Stimulated activated CD4-positive, alpha-beta T cell treated with anti-CD3 and anti-CD28 coated beads, Interleukin-1b, Interleukin-23, amount 100 ng/mL, for 48 hours (primary cell): ENCODE results near the gene EIF3A.
"Not testable (repeated sequence)": the region's sequence is repeated elsewhere in the genome, so short reads cannot be mapped to it uniquely, and the experiment has no call there.

Experiments
- DNase-seq: peaks from one replicate; pipeline ENCODE4 v3.0.0-alpha.2; 2020

The EIF3A gene, protein sequence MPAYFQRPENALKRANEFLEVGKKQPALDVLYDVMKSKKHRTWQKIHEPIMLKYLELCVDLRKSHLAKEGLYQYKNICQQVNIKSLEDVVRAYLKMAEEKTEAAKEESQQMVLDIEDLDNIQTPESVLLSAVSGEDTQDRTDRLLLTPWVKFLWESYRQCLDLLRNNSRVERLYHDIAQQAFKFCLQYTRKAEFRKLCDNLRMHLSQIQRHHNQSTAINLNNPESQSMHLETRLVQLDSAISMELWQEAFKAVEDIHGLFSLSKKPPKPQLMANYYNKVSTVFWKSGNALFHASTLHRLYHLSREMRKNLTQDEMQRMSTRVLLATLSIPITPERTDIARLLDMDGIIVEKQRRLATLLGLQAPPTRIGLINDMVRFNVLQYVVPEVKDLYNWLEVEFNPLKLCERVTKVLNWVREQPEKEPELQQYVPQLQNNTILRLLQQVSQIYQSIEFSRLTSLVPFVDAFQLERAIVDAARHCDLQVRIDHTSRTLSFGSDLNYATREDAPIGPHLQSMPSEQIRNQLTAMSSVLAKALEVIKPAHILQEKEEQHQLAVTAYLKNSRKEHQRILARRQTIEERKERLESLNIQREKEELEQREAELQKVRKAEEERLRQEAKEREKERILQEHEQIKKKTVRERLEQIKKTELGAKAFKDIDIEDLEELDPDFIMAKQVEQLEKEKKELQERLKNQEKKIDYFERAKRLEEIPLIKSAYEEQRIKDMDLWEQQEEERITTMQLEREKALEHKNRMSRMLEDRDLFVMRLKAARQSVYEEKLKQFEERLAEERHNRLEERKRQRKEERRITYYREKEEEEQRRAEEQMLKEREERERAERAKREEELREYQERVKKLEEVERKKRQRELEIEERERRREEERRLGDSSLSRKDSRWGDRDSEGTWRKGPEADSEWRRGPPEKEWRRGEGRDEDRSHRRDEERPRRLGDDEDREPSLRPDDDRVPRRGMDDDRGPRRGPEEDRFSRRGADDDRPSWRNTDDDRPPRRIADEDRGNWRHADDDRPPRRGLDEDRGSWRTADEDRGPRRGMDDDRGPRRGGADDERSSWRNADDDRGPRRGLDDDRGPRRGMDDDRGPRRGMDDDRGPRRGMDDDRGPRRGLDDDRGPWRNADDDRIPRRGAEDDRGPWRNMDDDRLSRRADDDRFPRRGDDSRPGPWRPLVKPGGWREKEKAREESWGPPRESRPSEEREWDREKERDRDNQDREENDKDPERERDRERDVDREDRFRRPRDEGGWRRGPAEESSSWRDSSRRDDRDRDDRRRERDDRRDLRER (N-terminal part only)

GRCh38 chr10:119080521-119081259 lies at the start of gene EIF3A:
TSS of gene EIF3A (minus strand) at chr10:119080817. CDS start at chr10:119080676, 141 bp downstream.
- peak; percentile 90 for DNase-seq

GRCh38 chr10:119129721-119130120 lies 49.1 kb upstream of the EIF3A start:
- DNase-seq, result no peak

DNA sequence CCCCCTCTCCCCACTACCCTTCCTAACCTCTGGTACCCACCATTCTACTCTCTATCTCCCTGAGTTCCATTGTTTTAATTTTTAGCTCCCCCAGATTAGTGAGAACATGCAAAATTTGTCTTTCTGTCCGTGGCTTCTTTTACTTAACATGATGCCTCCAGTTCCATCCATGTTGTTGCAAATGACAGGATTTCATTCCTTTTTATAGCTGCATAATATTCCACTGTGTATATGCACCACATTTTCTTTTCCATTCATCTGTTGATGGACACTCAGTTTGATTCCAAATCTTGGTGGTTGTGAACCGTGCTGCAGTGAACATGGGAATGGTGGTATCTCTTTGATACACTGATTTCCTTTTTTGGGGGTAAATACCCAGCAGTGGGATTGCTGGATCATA lies 45.3 kb upstream of the EIF3A start:
- no peak for DNase-seq

DNA sequence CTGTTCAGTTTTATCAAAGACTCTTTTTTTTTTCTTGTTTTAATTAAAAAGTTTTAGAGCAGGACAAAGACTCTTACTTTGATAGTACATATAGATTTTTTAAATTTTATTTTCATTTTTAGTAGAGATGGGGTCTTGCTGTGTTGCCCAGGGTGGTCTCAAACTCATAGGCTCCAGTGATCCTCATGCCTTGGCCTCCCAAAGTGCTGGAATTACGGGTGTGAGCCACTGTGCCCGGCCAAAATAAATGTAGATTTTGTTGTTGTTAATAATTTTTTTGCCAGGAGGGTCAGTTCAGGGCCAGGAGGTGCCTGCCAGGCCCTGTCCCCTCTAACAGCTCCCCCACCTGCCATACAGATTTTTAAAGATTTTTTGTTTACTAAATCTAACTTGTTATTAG lies 40.3 kb upstream of the EIF3A start:
- DNase-seq, result no peak

DNA sequence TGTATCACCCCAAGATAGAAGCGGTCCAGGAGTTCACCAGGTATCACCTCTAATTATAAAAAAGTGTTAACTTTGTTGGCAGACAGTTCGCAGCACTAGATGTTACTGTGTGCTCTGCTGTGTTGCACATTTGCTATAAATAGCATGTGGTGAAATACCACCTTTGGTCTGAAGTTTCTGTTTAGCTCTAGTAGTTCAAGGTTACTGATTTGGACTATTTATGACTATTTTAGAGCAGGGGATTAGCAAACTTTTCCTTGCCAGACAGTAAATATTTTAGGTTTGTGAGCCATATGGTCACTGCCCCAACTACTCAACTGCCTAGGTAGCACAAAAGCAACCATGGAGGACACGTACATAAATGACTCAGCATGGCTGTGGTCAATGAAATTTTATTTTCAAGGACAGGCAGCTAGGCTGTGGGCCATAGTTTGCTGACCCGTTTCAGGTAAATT lies 39.8 kb upstream of the EIF3A start:
- DNase-seq, result no peak

DNA sequence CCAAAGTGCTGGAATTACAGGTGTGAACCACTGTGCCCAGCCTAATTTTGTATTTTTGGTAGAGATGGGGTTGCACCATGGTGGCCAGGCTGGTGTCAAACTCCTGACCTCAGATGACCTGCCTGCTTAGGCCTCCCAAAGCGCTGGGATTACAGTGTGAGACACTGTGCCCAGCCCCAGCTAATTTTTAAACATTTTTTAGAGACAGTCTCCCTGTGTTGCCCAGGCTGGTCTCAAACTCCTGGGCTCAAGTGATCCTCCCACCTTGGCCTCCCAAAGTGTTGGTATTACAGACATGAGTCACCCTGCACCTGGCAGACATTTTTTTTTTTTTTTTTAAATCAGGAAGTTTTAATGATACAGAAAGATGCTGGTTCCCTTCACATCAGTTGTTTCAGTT lies 38.8 kb upstream of the EIF3A start:
- no peak for DNase-seq

DNA sequence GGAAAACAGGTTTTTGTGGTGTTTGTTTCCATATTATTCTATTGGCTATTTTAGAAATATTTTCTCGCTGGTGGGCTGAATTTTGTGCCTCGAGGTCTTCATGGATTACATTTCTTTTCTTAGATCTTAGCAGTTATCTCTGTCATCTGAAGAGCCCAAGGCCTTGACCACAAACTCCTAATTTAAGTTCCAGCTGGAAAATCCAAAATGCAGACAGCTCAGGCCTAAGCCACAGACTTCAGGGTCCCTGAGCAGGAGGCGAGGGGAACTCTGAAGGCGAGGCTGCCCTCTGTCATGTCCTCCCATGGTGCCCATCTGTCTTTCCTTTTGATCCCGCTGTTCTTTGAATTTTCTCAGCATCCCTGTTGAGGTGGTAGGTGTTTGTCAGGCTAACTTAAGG lies 37.6 kb upstream of the EIF3A start:
- DNase-seq, result no peak

DNA sequence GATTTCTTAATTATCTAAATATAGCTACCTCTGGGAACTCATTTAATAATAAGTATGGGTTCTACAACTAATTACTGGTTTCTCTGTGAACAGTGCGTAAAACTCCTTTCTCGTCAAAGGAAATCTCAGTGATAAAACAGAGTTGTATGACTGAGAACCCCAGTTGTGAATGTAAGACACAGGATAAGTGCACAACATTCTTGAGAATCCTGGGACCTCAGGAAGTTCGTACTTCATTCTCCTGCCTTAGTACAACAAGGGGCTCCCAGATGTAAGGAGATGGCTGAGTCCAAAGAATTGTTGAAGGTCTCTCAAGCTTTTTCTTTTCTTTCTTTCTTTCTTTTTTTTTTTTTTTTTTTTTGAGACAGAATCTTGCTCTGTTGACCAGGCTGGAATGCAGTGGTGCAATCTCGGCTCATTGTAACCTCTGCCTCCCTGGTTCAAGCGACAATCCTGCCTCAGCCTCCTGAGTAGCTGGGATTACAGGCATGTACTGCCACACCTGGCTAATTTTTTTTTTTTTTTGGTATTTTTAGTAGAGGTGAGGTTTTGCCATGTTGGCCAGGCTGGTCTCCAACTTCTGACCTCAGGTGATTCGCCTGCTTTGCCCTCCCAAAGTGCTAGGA lies 35.8 kb upstream of the EIF3A start:
- DNase-seq, result no peak

DNA sequence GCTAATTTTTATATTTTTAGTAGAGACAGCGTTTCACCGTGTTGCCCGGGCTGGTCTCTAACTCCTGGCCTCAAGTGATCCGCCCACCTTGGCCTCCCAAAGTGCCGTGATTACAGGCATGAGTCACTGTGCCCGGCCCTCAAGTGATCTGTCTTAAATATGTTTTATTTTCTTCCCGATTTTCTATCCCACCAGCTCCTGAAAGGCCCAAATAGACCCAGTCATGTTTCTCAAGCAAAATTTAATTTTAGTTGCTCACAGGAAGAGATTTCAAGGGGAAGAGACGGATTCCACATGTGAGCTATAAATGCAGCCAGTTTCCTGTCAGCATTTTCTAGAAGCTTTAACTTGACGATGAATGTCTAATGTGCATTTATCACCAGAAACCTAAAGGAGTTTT lies 35.3 kb upstream of the EIF3A start:
- DNase-seq, result no peak

DNA sequence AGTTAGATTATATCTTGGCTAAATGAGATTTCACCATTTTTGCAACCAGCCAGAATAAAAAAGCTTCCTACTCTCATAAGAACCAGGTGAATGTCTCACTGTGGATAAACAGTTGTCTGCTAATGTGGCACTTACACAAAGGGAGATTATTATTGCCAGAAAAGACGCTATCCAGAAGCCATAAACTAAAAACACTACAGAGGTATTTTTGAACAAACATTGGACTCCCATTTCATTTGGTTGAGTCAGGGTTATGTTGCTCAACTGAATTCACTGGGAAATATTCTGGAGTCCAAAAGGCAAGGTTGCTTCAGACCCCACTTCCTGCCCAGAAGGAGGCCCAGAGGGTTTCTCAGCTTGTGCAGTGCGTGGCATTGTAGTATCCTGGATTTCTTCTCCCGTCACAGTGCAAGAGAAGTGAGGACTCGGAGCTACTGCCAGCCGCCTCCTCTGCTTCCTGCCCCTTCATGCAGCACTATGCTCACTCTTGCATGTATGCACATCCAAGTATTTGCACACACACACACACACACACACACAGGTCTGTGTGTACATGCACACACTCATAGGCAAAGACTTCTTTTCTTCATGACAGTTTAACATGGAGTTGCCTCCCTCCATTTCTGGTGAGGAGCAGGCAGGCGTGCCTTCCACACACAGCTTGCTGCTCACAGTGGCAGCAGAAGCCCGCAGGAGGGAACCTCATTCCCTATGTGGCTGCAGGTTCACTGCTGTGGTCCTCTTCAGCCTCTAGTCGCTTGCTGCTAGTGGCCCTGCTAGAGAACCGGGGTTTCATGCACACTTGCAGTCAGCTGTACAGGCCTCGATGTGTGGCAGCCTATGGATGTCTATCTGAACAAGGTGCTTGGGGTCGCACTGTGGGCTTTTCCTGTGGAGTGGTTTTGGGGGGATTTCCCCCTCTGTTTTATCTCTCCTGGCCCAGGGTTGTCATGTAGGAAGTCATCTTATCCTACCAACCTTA lies 33.4 kb upstream of the EIF3A start:
- DNase-seq, result no peak

DNA sequence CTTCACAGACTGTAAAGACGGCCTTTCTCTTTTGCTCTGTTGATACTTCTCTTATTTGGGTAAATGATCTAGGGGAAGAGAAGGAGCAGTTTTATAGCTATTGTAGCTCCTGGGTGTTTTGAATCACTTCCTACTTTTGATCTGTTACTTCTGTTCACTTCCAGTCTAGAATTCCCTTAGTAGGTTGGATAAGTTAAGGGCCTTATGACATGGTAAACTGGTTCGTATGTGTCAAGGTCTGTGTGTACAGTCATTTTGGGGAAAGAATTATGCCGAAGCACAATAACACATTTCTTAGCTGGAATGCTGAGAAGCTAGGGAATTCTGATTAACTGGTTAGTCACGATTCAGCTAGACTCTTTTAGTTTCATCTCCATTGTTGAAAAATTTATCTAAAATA lies 31.4 kb upstream of the EIF3A start:
- DNase-seq, result no peak

- DNase-seq, result not testable (repeated sequence)
Observed at GRCh38 chr10:119107771-119108170, 27.2 kb upstream of the EIF3A start.

DNA sequence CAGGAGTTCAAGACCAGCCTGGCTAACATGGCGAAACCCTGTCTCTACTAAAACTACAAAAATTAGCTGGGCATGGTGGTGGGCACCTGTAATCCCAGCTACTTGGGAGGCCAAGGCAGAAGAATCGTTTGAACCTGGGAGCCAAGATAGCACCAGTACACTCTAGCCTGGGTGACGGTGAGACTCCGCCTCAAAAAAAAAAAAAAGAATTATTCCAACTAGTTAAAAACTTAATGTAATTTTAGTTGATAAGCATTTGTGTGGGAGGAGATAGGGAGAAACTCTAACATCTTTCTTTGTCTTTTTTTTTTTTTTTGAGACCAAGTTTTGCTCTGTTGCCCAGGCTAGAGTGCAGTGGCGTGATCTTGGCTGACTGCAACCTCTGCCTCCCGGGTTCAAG lies 26.5 kb upstream of the EIF3A start:
- DNase-seq, result not testable (repeated sequence)

- not testable (repeated sequence) for DNase-seq
Observed at GRCh38 chr10:119105899-119106298, 25.3 kb upstream of the EIF3A start.

- no peak for DNase-seq
Observed at GRCh38 chr10:119105155-119105554, 24.5 kb upstream of the EIF3A start.

DNA sequence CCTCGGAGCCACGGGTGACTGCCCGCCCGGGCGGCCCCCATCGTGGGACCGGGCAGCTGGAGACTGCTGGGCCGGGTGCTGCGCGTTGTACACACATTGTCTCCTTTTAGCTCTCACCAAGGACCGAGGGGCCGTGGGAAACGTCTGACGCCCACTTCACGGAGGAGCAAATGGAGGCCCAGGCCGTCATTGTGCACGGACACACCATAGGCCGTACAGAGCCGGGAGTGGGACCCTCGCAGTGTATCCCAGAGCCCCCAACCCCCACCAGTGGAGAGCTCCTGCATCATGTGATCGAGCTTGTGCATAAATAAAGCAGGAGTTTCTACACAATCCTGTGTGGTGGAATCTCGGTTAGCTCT lies 24.0 kb upstream of the EIF3A start:
- DNase-seq, result no peak

GRCh38 chr10:119103903-119104653 lies 23.5 kb upstream of the EIF3A start, which contains the start of gene DENND10:
TSS of gene DENND10 (plus strand) at chr10:119104113. CDS start at chr10:119104143, 30 bp downstream.
- peak; percentile 73 for DNase-seq

DNA sequence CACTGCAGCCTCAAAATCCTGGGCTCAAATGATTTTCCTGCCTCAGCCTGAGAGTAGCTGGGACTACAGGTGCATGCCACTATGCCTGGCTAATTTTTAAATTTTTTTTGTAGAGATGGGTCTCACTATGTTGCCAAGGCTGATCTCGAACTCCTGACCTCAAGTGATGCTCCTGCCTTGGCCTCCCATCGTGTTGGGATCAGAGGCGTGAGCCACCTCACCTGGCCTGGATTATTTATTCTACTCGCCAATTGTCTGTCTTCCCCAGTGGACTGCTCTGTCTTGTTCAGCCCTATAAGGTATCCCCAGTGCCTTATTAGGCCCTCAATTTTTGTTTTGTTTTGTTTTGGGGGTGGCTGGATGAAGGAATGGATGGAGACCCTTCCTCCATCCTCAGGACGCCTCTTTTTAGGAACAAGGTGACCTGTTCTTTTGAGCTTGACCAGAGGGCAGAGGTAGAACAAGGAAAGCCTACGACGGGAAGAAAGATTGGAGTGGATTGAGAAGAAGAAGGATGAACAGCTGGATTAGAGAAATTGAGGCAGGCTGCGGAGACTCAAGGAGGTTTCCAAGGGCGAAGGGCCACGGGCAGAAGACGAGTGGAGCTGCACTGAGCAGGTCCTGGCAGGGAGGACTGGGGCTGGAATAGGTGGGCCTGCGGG lies 22.8 kb upstream of the EIF3A start:
- DNase-seq, result no peak
